ENCODE measurements around the gene PPP3R1. TPM values are rescaled to one million over a fixed set of nuclear protein-coding genes. Genes with fewer than 3 reads are reported as not detected.

The PPP3R1 gene
- total and polyA plus RNA-seq, 9 of the 15 experiments (the other 6 are each of a cell fraction or from before 2014, with no cell fraction given): 3.7 to 70.0 (median 24.8) TPM

GRCh38 chr2:68287580-68288441 is 35.5 kb upstream of the PPP3R1 start (continued):
- TF ChIP-seq TBL1XR1 (IDR thresholded peaks at IDR 0.05; ENCODE audit: low read length in 2 of 2) (no peak), ZNF449 (CRISPR knock-in tag; IDR thresholded peaks at IDR 0.05) (no peak), NFRKB (IDR thresholded peaks at IDR 0.05; ENCODE audit: low read depth) (no peak), ZBTB9 (CRISPR knock-in tag; IDR thresholded peaks at IDR 0.05) (no peak), TSC22D4 (tag; IDR thresholded peaks at IDR 0.05) (no peak), SIRT6 (IDR thresholded peaks at IDR 0.05; ENCODE audit: low read depth, low read length) (no peak), ARID4B (CRISPR knock-in tag; IDR thresholded peaks at IDR 0.05) (no peak), CBFB (CRISPR knock-in tag; IDR thresholded peaks at IDR 0.05) (no peak), NRF1 (conservative IDR thresholded peaks at IDR 0.05 in 1 of 2, IDR thresholded peaks at IDR 0.05 in 1 of 2) (no peak), ARID1B (IDR thresholded peaks at IDR 0.05) (peak; percentile 44), MLLT1 (IDR thresholded peaks at IDR 0.05) (no peak), POLR2AphosphoS5 (IDR thresholded peaks at IDR 0.05; ENCODE audit: control insufficient read depth, insufficient read depth, low read depth, low read length) (no peak), PKNOX1 (IDR thresholded peaks at IDR 0.05) (peak; percentile 80), ZNF695 (CRISPR knock-in tag; IDR thresholded peaks at IDR 0.05) (no peak)

Data from K562 (cell line).